OCI-LY7 (cell line): Measurements from ENCODE around the gene SLC38A9.

Experiments used
- CTCF ChIP-seq: fragments of 200-600 bp; sonication (generic); conservative IDR thresholded peaks from 2 replicates; pipeline ENCODE4 v1.5.1; 2014; ENCODE audit warnings: mild to moderate bottlenecking, antibody characterized with exemption, low read length, moderate library complexity, mixed read lengths
- EZH2phosphoT487 ChIP-seq: fragments of 200-600 bp; sonication (generic); IDR thresholded peaks from 2 replicates; pipeline ENCODE4 v1.6.1; 2018; ENCODE audit warnings: low read depth, borderline replicate concordance, mild to moderate bottlenecking, mixed run types, antibody characterized with exemption, low read length, moderate library complexity, mixed read lengths

DNA sequence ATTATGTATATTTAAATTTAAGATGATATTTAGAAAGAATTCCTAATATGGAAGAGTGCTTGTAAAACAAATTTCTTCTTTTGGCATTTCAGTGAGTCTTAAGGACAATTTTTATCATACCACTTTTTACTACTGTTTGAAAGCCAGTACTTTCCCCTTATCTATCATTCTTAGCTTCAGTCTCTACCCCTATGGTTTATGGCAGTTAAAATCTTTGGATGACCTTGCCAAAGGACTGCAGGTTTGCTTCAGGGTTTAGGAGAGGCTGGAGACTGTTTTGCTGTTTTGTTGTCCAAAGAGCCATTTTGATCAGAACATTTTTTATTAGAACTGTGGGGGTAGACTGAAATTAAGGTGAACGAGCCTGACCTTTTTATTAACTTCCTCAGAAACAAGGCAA is 30.8 kb downstream of the SLC38A9 start:
- TF ChIP-seq CTCF (no peak), EZH2phosphoT487 (no peak)
